ENCODE measurements around the gene CHRNB1. TPM values are rescaled to one million over a fixed set of nuclear protein-coding genes. Genes with fewer than 3 reads are reported as not detected.

CHRNB1 gene
- total RNA-seq, 2 donors from 2014 or later: 6.9 to 10.4 TPM

- peak overlapping the region; percentile 100 for H3K27ac ChIP-seq
- peaks cover 22% of the 10 kb centered on the region for H3K4me1 ChIP-seq (replicated peaks)
- H3K9me3 ChIP-seq: no peaks in the 10 kb centered on the region
- no peak overlapping the region for H3K4me3 ChIP-seq
- H3K36me3 ChIP-seq: no peaks in the 10 kb centered on the region
- TF ChIP-seq POLR2AphosphoS5 (IDR thresholded peaks at IDR 0.05): no peak
- TF ChIP-seq CTCF (IDR thresholded peaks at IDR 0.05): no peak
- TF ChIP-seq POLR2A (IDR thresholded peaks at IDR 0.05): no peak
- H3K27me3 ChIP-seq (replicated peaks; ENCODE audit: insufficient read depth): no peaks in the 10 kb centered on the region
- WGBS: 53% methylated on average over 15 of the region's 15 CpGs
- DNase-seq (ENCODE audit: low spot score): no peak
- intact Hi-C loops (cut with DNase I): loop anchor here (5.0 kb wide), 2 partner anchors 39 to 74 kb away; partner anchors contain the start of genes FGF11, TMEM102 and TMEM256
These were observed 31.0 kb downstream of the CHRNB1 start for GRCh38 chr17:7475764-7476422.

DNA sequence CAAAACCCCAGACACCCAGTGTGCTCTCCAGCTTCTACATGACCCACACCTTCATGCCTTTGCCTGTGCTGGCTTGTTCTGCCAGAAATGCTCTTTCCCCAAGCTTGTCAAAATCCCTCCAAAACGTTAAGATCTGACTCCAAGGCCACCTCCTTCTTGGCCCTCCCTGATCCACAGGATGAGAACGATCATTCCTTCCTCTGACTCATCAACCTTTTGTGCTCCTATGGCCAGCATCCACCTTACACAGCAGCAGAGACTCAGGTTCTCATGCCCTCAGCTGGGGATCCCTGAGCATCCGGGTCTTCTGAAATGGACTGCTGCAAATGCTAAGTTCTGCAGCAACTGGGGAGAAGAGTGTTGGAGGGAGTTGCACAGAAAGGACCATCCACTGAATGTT lies 31.6 kb downstream of the CHRNB1 start:
- intact Hi-C loops (cut with DNase I): loop anchor here (5.0 kb wide), 2 partner anchors 39 to 74 kb away; partner anchors contain the start of genes FGF11, TMEM102 and TMEM256
- no peaks in the 10 kb centered on the region for H3K36me3 ChIP-seq
- H3K27ac ChIP-seq: peak overlapping the region; percentile 100
- no peak overlapping the region for H3K4me3 ChIP-seq
- TF ChIP-seq POLR2A (IDR thresholded peaks at IDR 0.05) (no peak), POLR2AphosphoS5 (IDR thresholded peaks at IDR 0.05) (peak; percentile 52), CTCF (IDR thresholded peaks at IDR 0.05) (no peak)
- no peaks in the 10 kb centered on the region for H3K27me3 ChIP-seq (replicated peaks; ENCODE audit: insufficient read depth)
- H3K9me3 ChIP-seq: no peaks in the 10 kb centered on the region
- H3K4me1 ChIP-seq (replicated peaks): peaks cover 22% of the 10 kb centered on the region
- 20% methylated on average over 3 of the region's 3 CpGs for WGBS
- DNase-seq (ENCODE audit: low spot score): no peak

DNA sequence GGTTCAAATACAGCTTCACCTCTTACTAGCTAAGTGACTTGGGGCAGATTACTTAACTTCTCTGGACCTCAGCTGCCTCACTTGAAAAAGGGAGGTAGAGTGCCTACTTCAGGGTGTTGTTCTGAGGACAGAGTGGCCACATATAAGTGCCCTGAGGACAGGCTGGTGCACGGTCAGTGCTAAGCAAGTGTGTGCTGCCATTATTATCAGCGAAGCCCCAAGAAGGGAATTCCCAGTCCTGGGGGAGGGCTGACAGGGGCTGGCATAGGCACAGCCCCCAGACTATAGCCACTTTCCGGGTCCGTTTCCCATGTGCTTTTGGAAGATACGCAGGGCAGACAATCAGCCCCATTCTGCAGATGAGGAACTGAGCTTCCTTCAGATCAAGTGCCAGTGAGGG lies 32.1 kb downstream of the CHRNB1 start:
- TF ChIP-seq CTCF (IDR thresholded peaks at IDR 0.05) (no peak), POLR2A (IDR thresholded peaks at IDR 0.05) (no peak), POLR2AphosphoS5 (IDR thresholded peaks at IDR 0.05) (no peak)
- Histone ChIP-seq H3K27me3 (replicated peaks; ENCODE audit: insufficient read depth) (no peaks in the 10 kb centered on the region), H3K36me3 (no peaks in the 10 kb centered on the region), H3K4me3 (peak overlapping the region in 1 of 2 donors; percentile 100), H3K27ac (peak overlapping the region; percentile 100), H3K9me3 (no peaks in the 10 kb centered on the region), H3K4me1 (replicated peaks) (peaks cover 22% of the 10 kb centered on the region)
- no peak for DNase-seq (ENCODE audit: low spot score)
- intact Hi-C loops (cut with DNase I): loop anchor here (5.0 kb wide), 2 partner anchors 40 to 75 kb away; partner anchors contain the start of genes FGF11, TMEM102 and TMEM256
- WGBS: 64% methylated on average over 5 of the region's 5 CpGs

DNA sequence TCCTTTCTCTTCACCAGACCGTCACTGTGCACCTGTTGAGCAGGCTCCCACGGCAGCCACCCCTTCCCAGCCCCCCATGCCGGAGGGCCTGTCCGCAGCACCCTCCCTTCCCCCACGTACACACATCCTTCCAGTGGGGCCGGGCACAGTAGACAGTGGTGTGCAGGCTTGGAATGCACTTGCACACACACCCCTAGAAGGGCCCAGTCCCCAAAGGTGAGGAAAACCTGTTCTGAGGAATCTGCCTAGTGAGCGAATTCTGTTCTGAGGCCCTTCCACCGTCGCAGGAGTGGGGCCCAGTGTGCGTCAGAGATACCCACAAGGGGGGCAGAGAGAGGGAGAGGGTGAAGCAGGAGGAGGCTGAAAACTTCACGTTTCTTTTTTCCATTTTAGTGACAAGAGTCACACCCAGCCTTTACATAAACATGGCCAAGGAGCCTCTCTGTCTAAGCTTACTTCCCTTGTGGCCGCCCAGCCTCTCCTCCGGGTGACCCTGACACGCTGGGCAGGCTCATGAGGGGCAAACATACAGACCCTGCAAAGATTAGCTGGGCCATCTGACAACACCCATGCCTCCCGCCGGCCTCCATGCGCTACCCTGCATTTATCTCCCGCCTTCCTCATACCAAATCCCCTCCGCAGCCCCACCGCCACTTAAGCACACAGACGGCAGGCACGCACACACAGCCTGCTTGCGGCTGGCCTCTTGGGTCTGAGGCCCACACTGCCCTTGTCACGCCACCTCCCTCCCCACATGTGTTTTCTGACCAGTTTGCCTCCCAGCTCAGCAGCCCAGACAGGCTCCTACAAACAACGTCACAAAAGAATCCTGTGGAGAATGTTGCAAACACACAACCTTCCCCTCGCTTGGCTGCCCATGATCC lies 32.8 kb downstream of the CHRNB1 start:
- H3K4me3 ChIP-seq: peak overlapping the region; percentile 100
- H3K36me3 ChIP-seq: no peaks in the 10 kb centered on the region
- no peak for DNase-seq (ENCODE audit: low spot score)
- H3K9me3 ChIP-seq: no peaks in the 10 kb centered on the region
- H3K27ac ChIP-seq: peak overlapping the region; percentile 100
- no peaks in the 10 kb centered on the region for H3K27me3 ChIP-seq (replicated peaks; ENCODE audit: insufficient read depth)
- WGBS: 9% methylated on average over 26 of the region's 26 CpGs
- intact Hi-C loops (cut with DNase I): loop anchor here (5.0 kb wide), 2 partner anchors 40 to 75 kb away; partner anchors contain the start of genes FGF11, TMEM102 and TMEM256
- peaks cover 22% of the 10 kb centered on the region for H3K4me1 ChIP-seq (replicated peaks)
- TF ChIP-seq POLR2AphosphoS5 (IDR thresholded peaks at IDR 0.05) (peak; percentile 11), POLR2A (IDR thresholded peaks at IDR 0.05) (peak; percentile 8), CTCF (IDR thresholded peaks at IDR 0.05) (no peak)
